HG02885 (cell line): ENCODE data around the gene EEIG2.

Experiments used
- ATAC-seq: cut with Tn5 transposase; IDR thresholded peaks from one replicate; pipeline ENCODE4 v1.9.1; 2021; ENCODE audit warnings: mild to moderate bottlenecking; ENCODE audit not compliant: unreplicated experiment, poor library complexity

EEIG2 gene

DNA sequence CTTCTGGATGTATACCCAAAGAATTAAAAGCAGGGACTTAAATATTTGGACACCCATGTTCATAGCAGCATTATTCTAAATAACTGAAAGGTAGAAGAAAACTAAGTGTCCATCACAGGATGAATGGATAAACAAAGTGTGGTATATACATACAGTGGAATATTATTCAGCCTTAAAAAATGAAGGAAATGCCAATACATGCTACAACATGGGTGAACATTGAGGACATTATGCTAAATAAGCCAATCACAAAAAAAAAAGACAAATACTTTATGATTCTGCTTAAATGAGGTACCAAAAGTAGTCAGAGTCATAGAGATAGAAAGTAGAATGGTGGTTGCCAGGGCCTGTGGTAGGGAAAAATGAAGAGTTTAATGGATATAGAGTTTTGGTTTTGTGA, 14.1 kb downstream of the EEIG2 start:
- no peak for ATAC-seq

DNA sequence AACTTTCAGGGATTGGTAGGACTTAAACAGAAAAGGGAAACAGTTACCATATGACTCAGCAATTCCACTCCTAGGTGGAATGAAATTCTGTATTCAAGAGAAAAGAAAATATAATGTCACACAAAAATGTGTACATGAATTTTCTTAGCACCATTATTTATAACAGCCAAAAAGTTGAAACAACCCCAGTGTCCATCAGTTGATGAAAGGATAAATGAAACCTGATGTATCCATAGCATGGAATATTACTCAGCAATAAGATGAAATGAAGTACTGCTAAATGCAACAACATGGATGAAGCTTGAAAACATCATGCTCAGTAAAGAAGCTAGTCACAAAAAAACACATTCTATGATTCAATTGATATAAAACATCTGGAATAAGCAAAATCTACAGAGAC, 15.5 kb downstream of the EEIG2 start:
- no peak for ATAC-seq

DNA sequence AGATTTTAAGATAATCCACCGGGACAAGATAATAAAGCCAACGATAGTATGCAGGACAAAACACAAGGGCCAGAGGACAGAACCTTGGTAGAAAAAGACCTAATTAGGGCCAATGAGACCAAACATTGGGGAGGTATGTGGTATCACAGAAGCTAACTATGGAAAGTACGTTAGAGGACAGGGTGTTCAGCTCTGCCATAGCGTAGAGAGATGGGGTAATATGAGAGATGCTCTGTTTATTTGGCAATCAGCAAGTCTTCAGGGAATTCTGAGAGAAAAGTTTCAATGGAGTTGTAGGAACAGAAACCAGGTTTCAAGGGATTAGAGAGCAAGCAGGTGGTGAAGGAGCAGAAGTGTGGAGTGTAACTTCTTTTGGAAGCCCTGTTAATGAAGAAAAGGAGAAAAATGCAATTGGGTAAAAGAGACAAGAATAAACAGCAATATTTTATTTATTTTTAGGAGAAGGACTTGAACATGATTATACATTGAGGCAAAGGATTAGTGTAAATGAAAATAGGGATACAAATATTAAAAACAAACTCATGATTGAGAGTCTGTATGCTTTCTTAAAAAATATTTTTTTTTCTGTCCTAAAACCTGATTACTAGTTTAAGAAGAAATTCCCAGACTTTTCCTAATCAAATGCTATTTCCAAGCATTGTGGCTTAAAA, 24.0 kb downstream of the EEIG2 start:
- ATAC-seq = no peak

DNA sequence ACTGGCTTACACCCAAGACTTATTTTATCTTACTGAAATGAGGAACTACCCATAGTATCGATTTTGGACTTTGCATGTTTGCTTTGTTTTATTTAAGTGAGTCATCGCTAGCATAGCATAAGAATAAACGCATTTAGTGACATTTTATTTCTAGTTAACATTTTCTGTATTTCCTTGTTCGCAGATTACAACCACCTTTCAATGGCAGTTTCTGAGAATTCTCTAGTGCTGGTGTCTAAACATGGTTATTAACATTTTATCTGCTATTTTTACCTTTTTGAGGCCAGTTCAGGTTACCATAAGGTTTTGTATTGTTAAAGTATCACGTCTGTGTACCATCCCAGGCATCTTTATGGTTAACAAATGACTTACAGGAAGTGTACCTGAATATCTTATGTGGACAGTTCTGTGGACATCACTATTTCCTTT, 24.5 kb downstream of the EEIG2 start:
- peak; percentile 81 for ATAC-seq

DNA sequence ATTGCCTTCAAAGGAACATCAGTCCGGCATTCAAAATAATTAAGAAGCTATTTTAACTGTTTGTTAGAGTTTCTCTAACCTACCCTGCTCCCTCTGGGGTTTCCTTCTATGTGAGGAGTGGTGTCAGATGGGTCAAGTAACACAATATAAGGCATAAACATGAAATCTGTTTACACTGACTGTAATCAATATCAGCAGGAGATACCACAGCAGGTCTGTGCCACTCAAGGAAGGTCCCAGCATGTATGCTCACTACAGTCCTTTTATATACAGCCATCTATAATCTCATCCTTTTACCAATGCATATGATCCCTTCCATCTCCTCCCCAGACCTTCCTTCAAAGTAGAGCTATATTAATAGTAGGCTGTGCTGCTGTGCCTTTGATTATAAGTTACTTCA, 25.4 kb downstream of the EEIG2 start:
- ATAC-seq = no peak

DNA sequence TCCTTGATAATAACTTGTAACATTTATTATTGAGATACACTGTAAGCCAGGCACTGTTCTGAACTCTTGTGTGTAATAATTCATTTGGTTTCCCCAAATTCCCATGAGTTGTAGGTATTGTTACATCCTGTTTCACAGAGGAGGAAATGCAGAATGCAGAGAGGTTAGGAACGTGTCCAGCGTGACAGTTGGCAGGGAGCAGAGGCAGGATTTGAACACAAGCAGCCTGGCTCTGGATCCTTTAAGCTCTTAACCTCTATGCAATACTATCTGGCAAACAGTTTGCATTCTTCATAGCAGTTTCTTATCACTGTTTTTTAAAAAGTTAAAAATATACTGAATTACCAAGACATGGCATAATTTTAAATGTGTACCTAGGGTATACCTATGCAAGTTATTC, 30.5 kb downstream of the EEIG2 start:
- no peak for ATAC-seq

DNA sequence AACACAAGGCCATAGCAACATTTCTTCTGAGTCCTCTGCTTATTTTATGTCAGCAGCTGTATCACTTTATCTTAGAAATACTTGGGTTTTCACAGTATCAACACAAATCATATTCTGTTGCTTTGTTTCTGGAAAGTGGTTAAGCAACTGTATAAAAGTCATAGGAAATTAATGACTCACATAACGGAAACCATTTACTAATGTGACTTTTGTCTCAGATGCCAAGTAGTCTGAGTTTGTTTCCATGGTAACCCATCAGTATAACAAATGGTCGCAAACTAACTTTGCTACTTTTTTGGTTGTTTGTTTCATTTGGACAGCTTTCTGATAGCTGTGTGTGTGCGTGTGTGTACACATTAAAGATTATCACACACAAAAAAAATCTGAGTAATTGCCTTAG, 31.1 kb downstream of the EEIG2 start:
- no peak for ATAC-seq

DNA sequence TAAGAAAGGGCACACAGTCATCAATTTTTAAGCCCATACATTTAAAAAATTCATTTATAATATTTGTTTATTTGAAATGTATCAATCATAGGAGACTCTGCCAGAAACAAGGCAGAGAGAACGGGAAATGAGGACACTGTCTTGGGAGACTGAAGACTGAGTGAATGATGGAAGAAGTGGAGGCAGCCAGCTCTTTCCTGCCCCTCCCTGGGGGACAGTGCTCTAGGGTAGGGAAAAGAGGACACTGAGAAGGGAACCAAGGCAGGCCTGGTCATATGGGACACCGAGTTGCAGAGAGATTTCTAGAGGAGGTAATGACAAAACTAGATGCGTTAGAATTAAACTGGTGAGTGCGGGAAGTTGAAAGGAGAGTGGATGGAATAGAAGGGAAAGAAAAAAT, 31.6 kb downstream of the EEIG2 start:
- no peak for ATAC-seq

DNA sequence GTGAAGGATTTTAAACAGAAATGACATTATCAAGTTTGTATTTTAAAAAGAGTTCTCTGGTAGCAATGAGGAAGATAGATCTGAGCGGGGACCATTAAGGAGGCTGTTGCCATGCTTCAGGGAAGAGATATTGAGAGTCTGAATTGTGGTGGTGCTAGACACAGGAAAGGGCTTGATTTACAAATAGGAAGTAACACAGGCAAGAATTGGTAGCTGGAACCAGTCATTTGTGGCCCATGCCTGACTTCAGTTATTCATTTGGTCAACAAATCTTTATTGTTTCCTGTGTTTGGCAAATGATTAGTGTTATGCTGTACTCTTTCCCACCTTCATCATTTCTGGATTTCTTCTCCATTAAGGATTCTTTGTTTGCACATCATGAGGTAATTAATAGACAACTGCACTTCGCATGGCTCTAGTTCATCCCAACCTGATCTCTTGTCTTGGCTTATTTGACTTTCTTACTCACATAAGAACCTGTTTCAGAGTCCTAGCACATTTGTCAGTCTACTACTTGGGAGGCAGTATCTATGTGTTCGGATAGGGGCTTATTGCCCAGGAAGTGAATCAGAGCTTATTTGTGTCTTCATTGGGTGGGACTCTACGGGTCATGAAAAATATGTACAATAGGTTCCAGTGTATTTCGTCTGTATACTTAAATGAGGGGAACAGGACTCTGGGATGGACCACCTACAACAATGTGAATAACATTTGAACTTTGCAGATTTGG, 32.3 kb downstream of the EEIG2 start:
- ATAC-seq = peak; percentile 62

DNA sequence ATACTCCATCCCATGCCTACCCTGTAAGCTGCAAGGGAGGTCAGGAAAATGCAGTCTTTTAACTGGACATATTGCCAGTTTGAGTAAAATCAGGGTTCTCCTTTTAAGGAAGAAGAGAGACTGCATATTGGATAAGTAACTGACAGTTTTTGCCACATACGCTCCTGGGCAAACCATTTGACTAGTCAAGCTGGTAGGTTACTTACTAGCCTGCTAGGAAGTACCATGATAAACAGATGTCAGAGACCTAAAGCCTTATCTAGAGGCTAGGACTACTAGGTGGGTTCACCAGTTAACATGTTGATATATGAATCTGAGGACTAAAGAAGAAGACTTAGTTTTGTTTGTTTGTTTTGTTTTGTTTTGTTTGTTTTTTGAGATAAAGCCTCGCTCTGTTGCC, 33.5 kb downstream of the EEIG2 start:
- no peak for ATAC-seq

DNA sequence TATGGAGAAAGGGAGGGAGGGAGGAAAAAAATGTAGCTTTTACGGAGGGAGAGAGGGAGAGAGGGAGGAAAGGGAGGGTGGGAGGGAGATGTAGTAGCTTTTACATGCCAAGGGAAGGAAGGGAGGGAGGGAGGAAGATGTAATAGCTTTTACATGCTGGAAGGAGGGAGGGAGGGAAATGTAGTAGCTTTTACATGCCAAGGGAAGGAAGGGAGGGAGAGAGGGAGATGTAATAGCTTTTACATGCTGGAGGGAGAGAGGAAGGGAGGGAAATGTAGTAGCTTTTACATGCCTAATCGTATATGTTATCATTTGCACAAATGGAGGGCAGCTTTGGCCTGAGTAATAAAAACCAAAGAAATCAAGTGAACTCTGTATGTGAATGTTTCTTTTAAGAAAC, 35.6 kb downstream of the EEIG2 start:
- no peak for ATAC-seq

DNA sequence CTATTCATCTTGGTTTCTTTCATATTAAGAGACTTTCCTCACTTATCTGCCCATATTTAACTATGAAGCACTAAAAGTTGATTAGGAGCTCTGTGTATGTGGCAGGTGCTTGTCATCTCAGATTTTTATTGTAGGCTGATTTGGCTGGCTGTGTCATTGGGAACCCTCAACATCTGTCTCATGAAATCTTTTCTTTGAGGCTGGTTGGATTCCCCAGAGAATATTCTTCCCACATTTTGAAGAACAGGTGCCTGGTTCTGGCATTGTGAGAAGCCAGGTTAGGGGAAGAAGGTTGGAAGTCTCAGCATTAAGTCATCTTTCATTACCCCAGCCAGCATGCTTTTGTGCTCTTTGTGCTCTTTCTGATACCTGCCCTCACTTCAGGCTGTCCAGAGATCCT, 37.1 kb downstream of the EEIG2 start:
- ATAC-seq = no peak

DNA sequence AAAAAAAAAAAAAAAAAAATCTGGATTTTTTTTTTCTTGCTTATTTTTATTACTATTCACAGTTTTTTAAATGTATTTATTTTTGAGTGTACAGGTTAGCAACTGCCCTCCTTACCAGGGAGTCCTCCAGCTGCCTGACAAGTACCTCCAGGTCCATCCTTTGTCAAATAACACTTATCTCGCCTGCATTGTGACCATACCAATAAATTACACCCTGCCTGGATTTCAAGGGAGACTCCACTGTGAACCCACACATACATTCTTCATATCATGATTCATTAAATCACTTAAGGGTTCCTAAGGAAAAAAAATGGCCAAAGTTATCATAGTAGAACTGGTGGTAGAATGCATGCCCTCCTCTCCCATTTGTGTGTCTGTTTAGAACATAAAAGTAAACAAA, 38.4 kb downstream of the EEIG2 start:
- no peak for ATAC-seq

DNA sequence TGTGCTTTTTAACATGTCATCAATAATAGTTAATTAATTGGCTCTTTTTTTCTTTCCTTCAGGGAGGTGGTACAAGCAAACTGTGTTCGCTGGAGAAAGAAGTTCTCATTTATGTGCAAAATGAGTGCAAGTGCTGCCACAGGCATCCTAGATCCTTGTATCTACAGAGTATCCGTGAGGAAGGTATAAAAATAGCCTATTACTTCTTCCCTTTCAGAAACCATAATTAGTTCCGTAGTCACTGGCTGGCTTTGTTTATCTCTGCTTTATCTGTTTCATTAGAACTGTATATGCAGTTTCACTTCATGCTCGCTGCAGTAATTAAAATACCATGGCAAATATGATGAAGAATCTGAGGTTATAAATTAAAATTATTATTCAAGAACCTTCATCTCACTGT, 40.6 kb downstream of the EEIG2 start:
- ATAC-seq = no peak

DNA sequence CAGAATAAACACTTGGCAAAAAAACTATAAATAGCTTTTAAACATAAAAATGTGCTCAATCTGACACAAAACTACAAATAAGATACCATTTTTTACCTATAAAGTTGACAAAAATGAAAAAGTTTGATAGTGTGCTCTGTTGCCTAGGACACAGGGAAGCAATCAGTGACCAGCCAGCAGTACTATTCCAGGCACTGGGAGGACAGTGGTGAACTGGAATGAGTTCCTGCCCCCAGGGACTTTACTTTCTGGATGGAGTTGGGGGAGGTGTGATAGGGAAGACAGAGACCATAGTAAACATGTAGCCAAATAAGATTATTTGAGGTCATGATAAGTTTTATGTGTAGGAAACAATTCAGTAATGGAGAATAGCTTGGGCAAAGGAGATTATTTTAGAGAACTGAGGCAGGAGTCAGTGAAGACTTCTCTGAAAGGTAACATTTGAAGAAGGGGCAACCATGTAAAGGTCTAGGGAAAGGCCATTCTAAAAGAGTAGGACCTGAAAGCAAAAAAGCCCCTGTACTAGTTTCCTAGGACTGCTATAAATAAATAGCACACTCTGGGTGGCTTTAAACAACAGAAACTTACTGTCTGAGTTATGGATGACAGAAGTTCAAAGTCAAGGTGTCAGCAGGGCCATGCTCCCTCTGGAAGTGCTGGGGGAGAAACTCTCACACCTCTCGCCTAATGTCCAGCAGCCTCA, 42.0 kb downstream of the EEIG2 start:
- no peak for ATAC-seq

DNA sequence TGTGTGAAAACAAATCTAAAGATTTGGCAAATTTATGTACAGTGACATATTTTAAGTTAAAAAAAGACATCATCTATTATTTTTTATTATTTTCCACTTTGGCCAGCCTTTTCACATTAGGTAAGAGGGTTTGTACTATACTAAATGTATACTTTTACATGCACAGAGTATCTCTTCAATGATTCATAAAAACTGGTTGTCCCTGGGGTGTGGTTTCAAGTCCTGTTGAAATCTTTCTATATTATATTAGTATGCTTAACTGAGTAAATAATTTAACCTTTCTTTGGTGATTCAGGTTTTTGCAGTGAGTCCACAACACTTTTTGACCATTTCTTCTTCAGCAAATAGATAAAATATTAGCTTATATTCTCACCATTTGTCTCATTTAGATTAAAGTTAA, 45.7 kb downstream of the EEIG2 start:
- no peak for ATAC-seq

DNA sequence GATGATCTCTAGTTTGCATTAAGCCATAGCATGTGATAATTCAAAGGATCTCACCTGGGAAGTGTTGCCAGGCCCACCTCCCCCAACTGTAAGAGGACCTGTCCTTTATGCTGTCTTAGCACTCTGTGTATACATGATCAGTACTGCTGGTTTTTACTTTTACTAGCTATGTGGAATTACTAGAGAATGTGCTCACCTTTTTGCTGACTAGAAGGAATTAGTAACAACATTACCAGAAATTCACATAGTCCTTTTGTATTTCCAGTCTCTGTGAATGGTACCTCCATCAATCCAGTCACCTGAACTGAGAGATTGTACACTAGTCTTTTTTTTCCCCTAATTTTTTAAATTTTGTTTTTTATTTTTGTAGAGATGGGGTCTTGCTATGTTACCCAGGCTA, 46.6 kb downstream of the EEIG2 start:
- no peak for ATAC-seq

DNA sequence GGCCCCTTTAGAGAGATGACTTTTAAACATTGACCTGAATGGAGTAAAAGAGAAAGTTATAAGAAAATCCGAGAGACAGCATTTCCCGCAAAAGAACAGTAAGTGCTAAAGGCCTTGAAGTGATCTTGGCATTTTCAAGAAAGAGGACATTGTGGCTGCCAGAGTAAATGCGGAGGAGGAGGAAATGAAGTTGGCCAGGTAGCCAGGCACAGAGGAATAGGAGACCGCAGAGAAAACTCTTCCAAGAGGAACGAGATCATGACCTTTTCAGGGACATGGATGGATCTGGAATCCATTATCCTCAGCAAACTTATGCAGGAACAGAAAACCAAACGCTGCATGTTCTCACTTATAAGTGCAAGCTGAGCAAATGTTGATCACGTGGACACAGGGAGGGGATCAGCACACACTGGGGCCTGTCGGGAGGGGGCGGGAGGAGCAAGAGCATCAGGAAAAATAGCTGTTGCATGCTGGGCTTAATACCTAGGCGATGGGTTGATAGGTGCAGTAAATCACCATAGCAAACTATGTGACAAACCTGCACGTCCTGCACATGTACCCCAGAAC, 49.7 kb downstream of the EEIG2 start:
- no peak for ATAC-seq
